GM19438 (cell line): Measurements from ENCODE around the gene ERO1B.
"Not testable (repeated sequence)": the region's sequence is repeated elsewhere in the genome, so short reads cannot be mapped to it uniquely, and the experiment has no call there.

ENCODE experiments used
- ATAC-seq: cut with Tn5 transposase; IDR thresholded peaks from one replicate; pipeline ENCODE4 v1.9.1; 2021; ENCODE audit warnings: low read depth; ENCODE audit not compliant: unreplicated experiment

Gene ERO1B, protein sequence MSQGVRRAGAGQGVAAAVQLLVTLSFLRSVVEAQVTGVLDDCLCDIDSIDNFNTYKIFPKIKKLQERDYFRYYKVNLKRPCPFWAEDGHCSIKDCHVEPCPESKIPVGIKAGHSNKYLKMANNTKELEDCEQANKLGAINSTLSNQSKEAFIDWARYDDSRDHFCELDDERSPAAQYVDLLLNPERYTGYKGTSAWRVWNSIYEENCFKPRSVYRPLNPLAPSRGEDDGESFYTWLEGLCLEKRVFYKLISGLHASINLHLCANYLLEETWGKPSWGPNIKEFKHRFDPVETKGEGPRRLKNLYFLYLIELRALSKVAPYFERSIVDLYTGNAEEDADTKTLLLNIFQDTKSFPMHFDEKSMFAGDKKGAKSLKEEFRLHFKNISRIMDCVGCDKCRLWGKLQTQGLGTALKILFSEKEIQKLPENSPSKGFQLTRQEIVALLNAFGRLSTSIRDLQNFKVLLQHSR

DNA sequence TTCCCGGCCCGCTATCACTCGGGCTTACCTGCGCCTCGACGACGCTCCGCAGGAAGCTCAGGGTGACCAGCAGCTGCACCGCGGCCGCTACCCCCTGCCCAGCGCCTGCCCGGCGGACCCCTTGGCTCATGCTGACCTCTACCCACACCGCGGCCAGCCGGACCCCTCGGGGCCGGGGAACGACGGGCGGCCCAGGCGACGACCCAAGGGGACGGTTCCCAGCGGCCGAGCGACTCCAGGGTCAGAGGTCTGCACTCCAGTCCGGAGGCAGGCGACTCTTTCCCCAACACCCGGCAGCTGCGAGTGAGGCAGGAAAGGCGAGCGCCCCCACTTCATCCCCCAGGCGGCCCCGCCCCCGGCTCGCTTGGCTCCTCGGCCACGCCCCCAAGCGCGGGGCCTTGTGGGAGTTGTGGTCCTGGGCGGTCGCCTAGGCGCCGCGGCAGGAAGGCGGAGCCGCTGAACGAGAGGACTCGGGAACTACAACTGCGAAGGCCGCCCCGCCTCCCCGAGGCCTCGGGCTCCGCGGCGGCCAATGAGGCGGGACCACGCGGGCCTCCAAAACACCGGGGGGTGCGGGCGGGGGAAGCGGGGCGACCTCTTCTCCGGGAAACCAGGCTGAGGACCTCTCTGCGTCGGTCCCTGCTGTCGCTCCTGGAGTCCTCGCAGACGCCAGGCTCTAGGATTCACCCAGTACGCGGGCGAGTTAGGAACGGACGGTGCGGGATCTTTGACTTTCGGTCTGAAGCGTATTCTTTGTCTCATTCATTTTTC is at the start of gene ERO1B:
ERO1B (minus strand) TSS at position 305 of the 771 bp plus-strand sequence; CDS start at position 130, 175 bp downstream.
- peak; percentile 77 for ATAC-seq

DNA sequence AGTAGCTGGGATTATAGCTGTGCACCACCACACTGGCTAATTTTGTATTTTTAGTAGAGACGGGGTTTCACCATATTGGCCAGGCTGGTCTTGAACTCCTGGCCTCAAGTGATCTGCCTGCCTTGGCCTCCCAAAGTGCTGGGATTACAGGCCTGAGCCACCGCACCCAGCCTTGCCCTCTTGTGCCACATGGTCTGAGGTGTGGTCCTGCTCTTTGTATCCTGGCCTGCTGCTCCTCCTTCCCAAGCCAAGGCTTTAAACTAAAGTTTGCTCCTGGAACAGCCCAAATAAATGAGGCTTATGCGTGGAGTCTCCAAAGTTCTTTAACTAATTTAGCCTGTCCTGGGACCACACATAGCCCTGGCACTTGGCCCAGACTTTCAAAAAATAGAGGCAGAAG is 49.7 kb upstream of the ERO1B start:
- ATAC-seq = not testable (repeated sequence)

DNA sequence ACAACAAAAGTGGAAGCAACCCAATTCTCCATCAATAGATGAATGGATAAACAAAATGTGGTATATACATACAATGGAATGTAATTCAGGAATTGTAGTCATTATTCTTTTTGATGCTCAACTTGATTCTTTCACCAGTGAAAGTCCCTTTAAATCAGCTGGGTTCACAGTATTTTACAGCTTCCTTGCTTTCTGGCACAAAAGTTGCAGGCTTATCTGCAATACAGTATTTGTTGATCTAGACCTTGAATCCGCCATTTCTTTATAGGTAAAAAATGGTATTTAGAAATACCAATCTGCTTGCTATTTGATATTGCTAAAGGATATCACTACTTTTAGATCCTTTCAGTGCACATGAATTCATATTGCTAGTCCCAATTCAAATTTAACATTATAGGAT is 44.7 kb upstream of the ERO1B start:
- no peak for ATAC-seq

DNA sequence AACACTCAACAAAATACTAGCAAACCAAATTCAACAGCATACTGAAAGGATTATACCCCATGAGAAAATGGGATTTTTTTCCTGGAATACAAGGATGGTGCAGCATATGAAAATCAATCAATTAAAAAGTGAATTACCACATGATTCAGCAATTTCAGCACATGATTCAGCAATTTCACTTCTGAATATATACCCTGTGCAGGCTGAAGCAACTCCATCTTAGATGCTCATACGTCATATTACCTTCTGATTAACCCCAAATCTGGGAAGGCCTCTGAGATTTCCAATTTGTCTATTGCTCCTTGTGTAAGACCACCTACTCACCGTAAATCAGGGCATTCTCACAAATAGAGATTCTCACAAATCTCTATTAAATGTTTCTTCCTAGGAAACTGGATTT is 43.8 kb upstream of the ERO1B start:
- no peak for ATAC-seq

DNA sequence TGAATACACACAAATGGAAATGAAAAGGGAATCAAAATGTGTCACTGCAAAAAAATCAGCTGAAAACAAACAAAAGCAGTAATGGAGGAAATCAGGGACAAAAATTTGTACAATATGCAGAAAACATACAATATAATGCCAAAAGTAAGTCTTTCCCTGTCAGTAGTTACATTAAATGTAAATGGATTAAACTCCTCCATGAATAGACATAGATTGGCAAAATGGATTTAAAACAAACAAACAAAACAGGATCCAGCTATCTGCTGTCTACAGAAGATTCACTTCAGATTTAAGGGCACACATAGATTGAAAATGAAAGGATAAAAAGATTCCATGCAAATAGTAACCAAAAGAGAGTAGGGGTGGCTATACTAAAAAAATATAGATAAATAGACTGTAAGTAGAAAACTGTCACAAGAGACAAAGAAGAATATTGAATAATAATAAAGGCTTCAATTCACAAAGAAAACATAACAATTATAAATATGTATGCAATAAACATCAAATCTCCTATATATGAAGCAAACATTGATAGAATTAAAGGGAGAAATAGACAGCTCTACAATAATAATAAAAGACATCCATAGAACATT is 42.2 kb upstream of the ERO1B start:
- ATAC-seq = no peak

DNA sequence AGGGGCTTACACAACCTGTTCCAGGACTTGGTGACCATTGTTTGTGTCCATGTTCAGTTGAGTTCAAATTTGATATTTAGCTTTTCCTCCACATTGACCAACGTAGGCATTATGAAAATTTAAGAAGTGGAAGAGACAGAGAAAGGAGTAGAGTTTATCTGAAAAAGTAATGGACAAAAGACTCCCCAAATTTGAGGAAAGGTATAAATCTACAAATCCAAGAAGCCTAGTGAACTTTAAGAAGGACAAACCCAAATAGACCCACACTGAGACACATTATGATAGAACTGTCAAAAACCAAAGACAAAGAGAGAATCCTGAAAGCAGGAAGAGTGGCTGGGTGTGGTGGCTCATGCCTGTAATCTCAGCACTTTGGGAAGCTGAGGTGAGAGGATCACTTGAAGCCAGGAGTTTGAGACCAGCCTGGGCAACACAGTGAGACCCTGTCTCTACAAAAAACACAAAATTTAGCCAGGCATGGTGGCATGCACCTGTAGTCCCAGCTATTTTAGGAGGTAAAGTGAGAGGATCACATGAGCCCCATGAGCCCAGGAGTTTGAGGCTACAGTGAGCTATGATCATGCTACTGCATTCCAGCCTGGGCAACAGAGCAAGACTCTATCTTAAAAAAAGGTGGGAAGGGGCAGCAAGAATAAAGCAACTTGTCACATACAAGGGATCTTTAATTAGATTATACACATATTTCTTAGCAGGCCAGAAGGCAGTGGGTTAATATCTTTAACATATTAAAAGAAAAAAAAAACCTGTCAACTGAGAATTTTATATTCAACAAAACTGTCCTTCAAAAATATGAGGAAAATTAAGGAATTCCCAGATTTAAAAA is 41.0 kb upstream of the ERO1B start:
- no peak for ATAC-seq

DNA sequence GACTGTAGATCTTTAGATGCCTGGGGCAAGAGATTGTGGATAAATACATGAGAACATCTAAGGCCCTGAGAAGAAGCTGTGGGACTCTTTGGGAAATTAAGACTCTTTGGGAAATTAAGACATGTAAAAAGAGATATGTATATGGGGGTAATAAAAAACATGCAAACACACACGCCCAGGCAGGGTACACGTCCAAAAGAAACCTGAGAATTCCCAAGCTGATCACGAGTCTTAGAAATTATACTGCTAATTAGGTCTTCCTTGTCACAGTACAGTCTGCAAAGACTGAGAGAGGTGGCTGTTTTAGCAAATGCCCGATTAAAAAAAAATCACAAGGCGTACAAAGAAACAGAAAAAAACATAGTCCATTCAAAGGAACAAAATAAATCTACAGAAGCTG is 39.3 kb upstream of the ERO1B start:
- no peak for ATAC-seq

DNA sequence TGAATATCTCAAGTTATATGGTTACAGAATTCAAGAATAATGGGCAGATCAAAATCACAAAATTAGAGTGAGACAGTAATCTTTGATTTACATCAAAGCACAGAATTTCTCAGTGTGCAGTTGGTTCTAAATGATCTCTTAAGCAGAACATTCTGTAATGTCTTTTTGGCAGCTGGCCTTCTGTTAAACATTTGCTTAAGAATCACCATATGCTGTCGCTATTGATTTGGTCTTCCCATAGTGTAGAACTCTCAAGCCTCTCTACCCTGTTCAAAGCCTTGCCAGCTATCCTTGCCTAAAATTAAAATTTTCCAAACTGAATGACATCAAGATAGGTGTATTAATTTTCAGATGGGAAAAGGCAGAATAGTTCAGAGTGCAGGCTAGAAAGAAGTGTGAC is 38.9 kb upstream of the ERO1B start:
- no peak for ATAC-seq

DNA sequence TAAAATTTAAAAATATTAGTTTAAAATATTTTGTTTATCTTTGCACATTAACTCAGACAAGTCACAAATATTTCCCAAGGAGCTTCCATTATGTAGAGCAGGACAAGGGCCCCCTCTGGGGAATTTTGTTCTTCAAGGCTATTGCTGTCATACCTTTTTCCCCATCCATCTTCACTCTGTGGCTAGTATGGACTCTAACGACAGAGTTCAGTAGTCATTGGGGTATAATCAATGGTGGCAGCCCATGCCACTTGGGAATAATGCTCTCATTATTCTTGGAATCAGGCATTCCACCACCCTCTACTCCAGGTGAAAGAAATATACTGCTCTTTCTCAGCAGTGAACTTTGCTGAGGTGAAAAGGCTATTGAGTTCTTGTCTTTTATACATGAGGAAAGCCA is 38.5 kb upstream of the ERO1B start:
- no peak for ATAC-seq

DNA sequence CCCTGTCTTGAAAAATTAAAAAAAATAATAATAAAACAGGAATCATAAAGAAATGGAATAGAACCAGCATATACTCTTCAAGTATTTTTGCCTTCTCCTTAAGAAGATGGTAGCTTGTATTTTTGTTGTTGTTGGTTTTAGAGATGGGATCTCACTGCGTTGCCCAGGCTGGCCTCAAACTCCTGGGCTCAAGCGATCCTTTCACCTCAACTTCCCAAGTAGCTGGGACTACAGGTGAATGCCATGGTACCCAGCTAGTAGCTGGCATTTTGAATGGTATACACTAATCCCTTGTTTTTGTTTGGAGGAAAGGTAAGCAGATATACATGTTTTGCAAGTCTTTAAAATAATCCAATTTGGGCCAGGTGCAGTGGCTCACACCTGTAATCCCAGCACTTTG is 34.7 kb upstream of the ERO1B start:
- ATAC-seq = no peak

DNA sequence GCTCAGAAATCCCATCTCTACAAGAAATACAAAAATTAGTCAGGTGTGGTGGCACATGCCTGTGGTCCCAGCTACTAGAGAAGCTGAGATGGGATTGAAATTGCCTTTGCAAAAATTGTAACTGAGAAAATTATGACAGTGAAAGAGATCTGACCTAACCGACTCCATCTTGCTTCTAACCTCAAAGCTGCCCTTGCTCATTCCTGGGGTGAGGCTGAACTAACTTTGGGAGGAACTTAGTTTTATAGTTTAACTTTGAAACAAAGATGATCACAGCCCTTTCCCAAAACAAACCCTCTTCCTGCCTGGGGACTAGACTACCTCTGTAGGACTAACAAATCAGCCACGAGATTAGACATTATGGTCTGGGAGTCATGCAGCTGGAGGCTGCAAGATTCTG is 33.8 kb upstream of the ERO1B start:
- ATAC-seq = no peak

DNA sequence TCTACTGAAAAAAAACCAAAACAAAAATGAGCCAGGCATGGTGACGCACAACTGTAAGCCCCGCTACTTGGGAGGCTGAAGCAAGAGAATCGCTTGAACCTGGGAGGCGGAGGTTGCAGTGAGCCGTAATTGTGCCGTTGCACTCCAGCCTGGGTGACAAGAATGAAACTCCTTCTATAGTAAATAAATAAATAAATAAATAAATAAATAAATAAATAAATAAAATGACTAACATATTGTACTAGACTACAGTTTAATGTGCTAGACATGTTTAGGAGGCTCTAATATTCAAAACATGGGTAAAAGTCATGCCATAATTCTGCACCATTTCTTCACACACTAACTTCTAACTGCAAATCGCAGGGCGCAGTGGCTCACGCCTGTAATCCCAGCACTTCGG is 33.3 kb upstream of the ERO1B start:
- ATAC-seq = no peak

DNA sequence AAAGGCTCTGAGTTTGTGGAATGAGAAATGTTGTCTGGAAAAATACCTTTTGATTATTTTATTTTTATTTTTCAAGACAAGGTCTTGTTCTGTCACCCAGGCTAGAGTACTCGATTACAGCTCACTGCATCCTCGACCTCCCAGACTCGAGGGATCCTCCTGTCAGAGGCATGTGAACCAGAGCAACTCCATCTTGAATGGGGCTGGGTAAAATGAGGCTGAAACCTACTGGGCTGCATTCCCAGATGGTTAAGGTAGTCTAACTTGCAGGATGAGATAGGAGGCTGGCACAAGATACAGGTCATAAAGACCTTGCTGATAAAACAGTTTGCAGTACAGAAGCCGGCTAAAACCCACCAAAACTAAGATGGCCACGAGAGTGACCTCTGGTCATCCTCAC is 32.3 kb upstream of the ERO1B start:
- not testable (repeated sequence) for ATAC-seq

DNA sequence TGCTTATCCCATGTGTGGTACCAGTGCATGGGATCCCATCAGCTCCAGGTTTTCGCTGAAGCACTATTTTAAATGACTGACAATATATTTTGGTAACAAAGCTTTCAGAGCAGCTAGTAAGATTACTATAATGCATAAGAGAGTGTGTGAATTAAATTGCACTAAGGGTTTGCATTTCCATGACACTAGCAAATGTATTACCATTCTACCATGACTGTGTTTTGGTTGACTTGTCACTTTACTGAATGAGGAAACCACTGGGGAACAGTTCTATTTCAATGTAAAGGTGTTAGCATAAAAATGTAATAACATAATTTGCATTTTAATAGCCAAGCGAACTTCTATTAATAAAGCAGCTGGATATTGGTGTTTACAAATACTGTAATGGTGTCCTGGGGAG is 31.7 kb upstream of the ERO1B start:
- ATAC-seq = no peak

DNA sequence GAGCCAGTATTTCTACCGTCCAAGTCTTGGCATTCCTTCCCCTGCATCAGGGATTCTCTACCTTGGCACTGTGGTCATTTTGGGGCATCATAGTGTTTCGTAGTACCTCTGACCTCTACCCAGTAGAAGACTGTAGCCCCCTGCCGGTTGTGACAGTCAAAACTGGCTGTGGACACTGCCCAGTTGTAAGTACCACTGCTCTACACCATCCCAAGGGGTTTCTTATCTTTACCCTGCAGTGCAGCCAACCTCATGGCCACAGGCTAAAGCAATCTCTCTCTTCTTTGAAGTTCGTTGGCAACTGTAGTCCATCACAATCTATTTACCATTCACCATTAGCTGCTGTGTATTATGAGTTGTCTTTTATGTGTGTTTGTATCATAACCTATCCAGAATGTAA is 29.3 kb upstream of the ERO1B start:
- ATAC-seq = no peak

DNA sequence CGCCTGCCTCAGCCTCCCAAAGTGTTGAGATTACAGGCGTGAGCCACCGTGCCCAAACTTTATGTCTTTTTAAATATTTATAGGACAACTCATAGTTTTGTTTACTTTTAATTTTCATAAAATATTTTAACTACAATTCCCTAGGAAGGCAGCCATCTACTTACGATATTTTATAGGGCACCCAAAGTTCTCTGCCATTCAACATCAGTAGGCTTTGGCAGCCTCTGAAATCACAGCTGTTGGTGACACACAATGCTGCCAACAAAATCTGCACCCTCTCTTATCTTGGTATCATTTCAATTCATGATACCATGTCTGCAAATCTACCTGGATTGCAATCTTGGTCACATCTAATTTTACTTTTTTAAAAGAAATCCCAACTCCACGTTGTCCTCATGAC is 27.1 kb upstream of the ERO1B start:
- no peak for ATAC-seq

DNA sequence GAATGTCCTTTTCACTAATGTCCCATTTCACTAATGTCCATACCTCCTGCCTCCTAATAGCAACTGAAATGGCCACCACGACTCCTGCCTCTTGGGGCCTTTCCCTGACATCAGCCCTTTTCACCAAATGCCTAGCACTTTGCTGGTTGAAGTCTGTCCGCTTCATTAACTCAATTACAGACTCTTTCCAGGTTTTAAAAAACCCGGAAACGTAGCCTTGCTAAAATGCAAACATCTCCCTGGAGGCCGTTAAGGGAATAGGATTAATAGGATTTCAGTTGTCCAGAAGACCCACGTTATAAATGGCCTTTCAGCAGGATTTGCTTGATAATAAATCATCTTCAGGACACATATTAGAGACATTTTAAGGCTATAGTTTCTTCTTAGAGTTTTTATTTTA is 25.7 kb upstream of the ERO1B start:
- no peak for ATAC-seq

DNA sequence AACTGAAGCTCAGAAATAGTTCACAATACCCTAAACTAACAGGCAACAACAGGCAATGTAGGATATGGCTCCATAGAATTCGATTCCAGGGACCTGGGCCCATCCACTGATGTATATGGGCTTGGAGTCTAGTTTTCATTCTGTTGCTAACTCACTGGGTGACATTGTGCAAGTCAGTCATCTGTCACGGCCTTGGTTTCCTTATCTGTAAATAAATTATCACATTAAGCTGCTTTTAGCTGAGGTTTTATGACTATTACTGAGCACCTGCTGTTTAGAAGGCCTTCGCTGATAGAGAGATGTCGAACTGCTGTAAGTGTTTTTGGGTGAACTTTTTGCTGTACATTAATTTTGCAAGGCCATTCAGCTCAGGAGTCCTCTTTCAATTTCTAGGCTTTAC is 22.9 kb upstream of the ERO1B start:
- no peak for ATAC-seq

DNA sequence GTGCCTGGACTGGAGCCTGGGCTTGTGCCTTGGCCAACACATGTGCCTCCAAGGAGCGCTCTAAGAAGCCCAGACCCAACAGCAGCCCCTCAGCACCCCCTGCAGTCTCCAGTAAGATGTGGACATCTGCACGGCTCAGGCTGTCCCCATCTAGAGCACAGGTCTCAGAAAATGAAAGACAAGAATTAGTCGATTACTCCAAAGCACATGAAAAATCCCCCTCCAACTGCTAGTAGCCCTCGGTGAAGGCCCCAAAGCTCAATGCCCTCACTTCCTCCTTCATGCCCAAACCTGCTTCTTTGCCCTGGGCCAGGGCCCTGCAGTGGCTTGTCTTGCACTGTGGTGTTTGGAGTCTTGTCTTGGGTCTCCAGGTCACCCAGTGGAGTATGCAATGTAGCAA is 21.9 kb upstream of the ERO1B start:
- no peak for ATAC-seq

DNA sequence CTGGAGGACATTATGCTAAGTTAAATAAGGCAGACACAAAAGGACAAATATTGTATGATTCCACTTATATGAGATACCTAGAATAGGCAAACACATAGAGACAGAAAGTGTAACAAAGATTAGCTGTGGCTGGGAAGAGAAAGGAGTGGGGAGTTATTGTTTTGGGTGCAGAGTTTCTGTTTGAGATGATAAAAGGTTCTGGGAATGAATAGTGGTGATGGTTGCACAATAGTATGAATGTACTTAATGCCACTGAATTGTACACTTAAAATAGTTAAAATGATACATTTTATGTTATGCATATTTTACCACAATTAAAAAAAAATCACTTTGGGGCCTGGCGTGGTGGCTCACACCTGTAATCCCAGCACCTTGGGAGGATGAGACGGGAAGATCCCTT is 21.2 kb upstream of the ERO1B start:
- no peak for ATAC-seq

DNA sequence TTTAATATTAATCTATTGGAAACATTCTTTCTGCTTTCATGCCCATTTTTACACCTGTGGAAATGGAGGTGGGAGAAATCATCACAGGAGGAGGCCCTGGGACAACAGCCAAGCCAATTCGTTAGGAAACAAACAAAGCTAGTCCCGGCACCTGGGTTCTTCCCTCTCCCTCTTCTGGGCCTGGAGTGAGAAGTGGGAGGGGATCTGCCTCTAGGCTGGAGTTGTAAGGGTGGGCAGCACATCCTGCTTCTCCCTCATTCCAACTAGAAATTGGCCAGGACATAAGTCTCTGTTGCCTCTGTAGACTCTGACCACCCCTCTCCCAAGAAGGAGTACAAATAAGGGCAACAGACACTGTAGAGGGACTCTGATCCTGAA is 20.2 kb upstream of the ERO1B start:
- ATAC-seq = no peak
